Left lobe of liver (tissue), 2 donors: Measurements from ENCODE around the gene FREM3. TPM values are rescaled to one million over a fixed set of nuclear protein-coding genes. Genes with fewer than 3 reads are reported as not detected.
"Not testable (repeated sequence)": the region's sequence is repeated elsewhere in the genome, so short reads cannot be mapped to it uniquely, and the experiment has no call there.

Experiments
- ATAC-seq: fragments of 200-7000 bp; cut with Tn5 transposase; one replicate; pipeline ENCODE4 v1.9.1; 2020; ENCODE audit warnings: mild to moderate bottlenecking, moderate library complexity
- DNase-seq: peaks from one replicate; pipeline ENCODE4 v3.0.0-alpha.2; 2020; ENCODE audit warnings: low spot score
- total RNA-seq: library from RNA; stranded (reverse); gene quantifications from one replicate; pipeline ENCODE4 v1.2.1, GENCODE V29; 2021
- donor health status: DM: no; HTN: no; CAD: no; lungs with moderate emphysema.
- donor health status: DM: no; HTN: yes; CAD: no.

Gene FREM3
- total RNA-seq, result not detected

- ATAC-seq, result peak; percentile 66
These were observed at the start of gene FREM3 for GRCh38 chr4:143700416-143701352. FREM3 (minus strand) TSS chr4:143700675; CDS start chr4:143700675, 0 bp downstream.

GRCh38 chr4:143745874-143746273 is 45.4 kb upstream of the FREM3 start:
- ATAC-seq, result no peak

More at GRCh38 chr4:143700416-143701352, at the start of gene FREM3:
- DNase-seq, result no peak

GRCh38 chr4:143743591-143743990 is 43.1 kb upstream of the FREM3 start:
- ATAC-seq (no peak), DNase-seq (no peak)

More at GRCh38 chr4:143745874-143746273, 45.4 kb upstream of the FREM3 start:
- DNase-seq, result no peak

GRCh38 chr4:143742834-143743233 is 42.4 kb upstream of the FREM3 start:
- DNase-seq (no peak), ATAC-seq (no peak)

- no peak for DNase-seq
- ATAC-seq, result no peak
These were observed 36.4 kb upstream of the FREM3 start for GRCh38 chr4:143736861-143737260.

- not testable (repeated sequence) for DNase-seq, ATAC-seq
These were observed 35.6 kb upstream of the FREM3 start for GRCh38 chr4:143736061-143736460.

GRCh38 chr4:143728166-143728565 is 27.7 kb upstream of the FREM3 start:
- ATAC-seq (no peak), DNase-seq (no peak)

GRCh38 chr4:143726714-143727113 is 26.2 kb upstream of the FREM3 start:
- DNase-seq (no peak), ATAC-seq (no peak)

- no peak for ATAC-seq
These were observed 20.8 kb upstream of the FREM3 start for GRCh38 chr4:143721317-143721716.

GRCh38 chr4:143718748-143719147 is 18.3 kb upstream of the FREM3 start:
- DNase-seq, ATAC-seq: not testable (repeated sequence)

More at GRCh38 chr4:143721317-143721716, 20.8 kb upstream of the FREM3 start:
- no peak for DNase-seq

- ATAC-seq (no peak), DNase-seq (no peak)
These were observed 13.6 kb upstream of the FREM3 start for GRCh38 chr4:143713955-143714625.

GRCh38 chr4:143713553-143713952 is 13.1 kb upstream of the FREM3 start:
- ATAC-seq (no peak), DNase-seq (no peak)

- ATAC-seq, result no peak
- no peak for DNase-seq
These were observed 11.7 kb upstream of the FREM3 start for GRCh38 chr4:143712155-143712550.

GRCh38 chr4:143711543-143712154 is 11.2 kb upstream of the FREM3 start:
- DNase-seq (no peak), ATAC-seq (no peak)

GRCh38 chr4:143701365-143701764 is 890 bp upstream of the FREM3 start:
- DNase-seq (no peak), ATAC-seq (no peak)

- ATAC-seq (peak; percentile 73), DNase-seq (no peak)
These were observed 444 bp downstream of the FREM3 start for GRCh38 chr4:143700046-143700415.

GRCh38 chr4:143699331-143700045 is 987 bp downstream of the FREM3 start:
- DNase-seq (no peak), ATAC-seq (no peak)

- no peak for ATAC-seq
These were observed 6.6 kb downstream of the FREM3 start for GRCh38 chr4:143693856-143694255.

GRCh38 chr4:143692241-143692640 is 8.2 kb downstream of the FREM3 start:
- ATAC-seq, result no peak

More at GRCh38 chr4:143693856-143694255, 6.6 kb downstream of the FREM3 start:
- DNase-seq, result no peak

GRCh38 chr4:143679434-143679833 is 21.0 kb downstream of the FREM3 start:
- no peak for DNase-seq
- ATAC-seq, result no peak

More at GRCh38 chr4:143692241-143692640, 8.2 kb downstream of the FREM3 start:
- no peak for DNase-seq

- ATAC-seq, DNase-seq: not testable (repeated sequence)
These were observed 26.8 kb downstream of the FREM3 start for GRCh38 chr4:143673629-143674028.
